ENCODE results near the gene PLEKHA5.

GRCh38 chr12:19095756-19096480 lies 33.6 kb upstream of the PLEKHA5 start:
- TF ChIP-seq POLR2A (IDR thresholded peaks at IDR 0.05): no peak
- TF ChIP-seq CTCF (IDR thresholded peaks at IDR 0.05): no peak

Data from lower leg skin (tissue), 3 donors.